Liver (tissue), 9 donors: ENCODE data around the gene ADGRB2. TPM values are rescaled to one million over a fixed set of nuclear protein-coding genes. Genes with fewer than 3 reads are reported as not detected.

Source experiments
- DNase-seq: peaks from one replicate; pipeline ENCODE4 v3.0.0-alpha.2; 2017; ENCODE audit warnings: low spot score
- H3K27ac ChIP-seq, 2 donors: one replicate each; pipeline ENCODE4 v1.7.0; 2013; ENCODE audit warnings: inconsistent platforms in 2 of 2, low read length in 2 of 2, control low read depth in 1 of 2, low read depth in 1 of 2, mild to moderate bottlenecking in 1 of 2
- H3K27me3 ChIP-seq, 4 donors: one replicate each; pipeline versions ENCODE4 v1.6.1 to v1.7.0; 2013; ENCODE audit warnings: low read length in 3 of 4, inconsistent platforms in 1 of 4, mild to moderate bottlenecking in 1 of 4, moderate library complexity in 1 of 4; ENCODE audit not compliant: control insufficient read depth in 4 of 4, insufficient read depth in 4 of 4
- H3K36me3 ChIP-seq, 4 donors: one replicate each; pipeline versions ENCODE4 v1.6.1 to v1.7.0; 2013; ENCODE audit warnings: low read length in 3 of 4, mild to moderate bottlenecking in 3 of 4, low read depth in 1 of 4, moderate library complexity in 1 of 4; ENCODE audit not compliant: control insufficient read depth in 4 of 4, insufficient read depth in 3 of 4
- H3K4me1 ChIP-seq, 4 donors: one replicate each; pipeline versions ENCODE4 v1.6.1 to v1.7.0; 2013; ENCODE audit warnings: low read length in 3 of 4, mild to moderate bottlenecking in 3 of 4, moderate library complexity in 1 of 4; ENCODE audit not compliant: control insufficient read depth in 4 of 4, insufficient read depth in 4 of 4
- H3K4me3 ChIP-seq, 3 donors: one replicate each; pipeline versions ENCODE4 v1.6.1 to v1.7.0; 2013; ENCODE audit warnings: low read length in 3 of 3, control low read depth in 1 of 3, low read depth in 1 of 3, mild to moderate bottlenecking in 1 of 3
- H3K9ac ChIP-seq, 2 donors: one replicate each; pipeline ENCODE4 v1.7.0; 2013; ENCODE audit warnings: low read length in 2 of 2, mild to moderate bottlenecking in 2 of 2, moderate library complexity in 2 of 2, control low read depth in 1 of 2, low read depth in 1 of 2
- H3K9me3 ChIP-seq, 4 donors: one replicate each; pipeline versions ENCODE4 v1.6.1 to v1.7.0; 2013; ENCODE audit warnings: low read length in 3 of 4; ENCODE audit not compliant: control insufficient read depth in 4 of 4
- FOXA2 ChIP-seq: IDR thresholded peaks from 2 replicates; pipeline ENCODE4 v1.6.1; 2016; ENCODE audit warnings: antibody characterized with exemption
- GABPA ChIP-seq, 2 donors: IDR thresholded peaks in 1 of 2; conservative IDR thresholded peaks in 1 of 2; 2 replicates each; pipeline ENCODE4 v1.6.1; 2016; ENCODE audit warnings: antibody characterized with exemption in 2 of 2, mild to moderate bottlenecking in 1 of 2, moderate library complexity in 1 of 2
- JUND ChIP-seq, 2 donors: IDR thresholded peaks; 2 replicates each; pipeline ENCODE4 v1.6.1; 2016; ENCODE audit warnings: antibody characterized with exemption in 2 of 2
- RAD21 ChIP-seq, 2 donors: IDR thresholded peaks; 2 replicates each; pipeline ENCODE4 v1.6.1; 2016; ENCODE audit warnings: antibody characterized with exemption in 2 of 2, mild to moderate bottlenecking in 2 of 2
- REST ChIP-seq: IDR thresholded peaks from 2 replicates; pipeline ENCODE4 v1.6.1; 2016; ENCODE audit warnings: antibody characterized with exemption, mild to moderate bottlenecking
- RXRA ChIP-seq, 2 donors: IDR thresholded peaks; 2 replicates each; pipeline ENCODE4 v1.6.1; 2017 to 2018; ENCODE audit warnings: antibody characterized with exemption in 2 of 2, mild to moderate bottlenecking in 1 of 2
- SP1 ChIP-seq: IDR thresholded peaks from 2 replicates; pipeline ENCODE4 v1.6.1; 2018; ENCODE audit warnings: antibody characterized with exemption, mild to moderate bottlenecking
- TAF1 ChIP-seq: conservative IDR thresholded peaks from 2 replicates; pipeline ENCODE4 v1.6.1; 2016; ENCODE audit warnings: antibody characterized with exemption, mild to moderate bottlenecking
- YY1 ChIP-seq: IDR thresholded peaks from 2 replicates; pipeline ENCODE4 v1.6.1; 2016; ENCODE audit warnings: antibody characterized with exemption, mild to moderate bottlenecking
- ZBTB33 ChIP-seq: IDR thresholded peaks from 2 replicates; pipeline ENCODE4 v1.6.1; 2016; ENCODE audit warnings: antibody characterized with exemption
- WGBS: extraction: QIAGEN DNeasy Blood & Tissue Kit; methylation state at CpG from one replicate; pipeline ENCODE4 v1.1.7; 2013; 5-methylcytosine and 5-hydroxymethylcytosine counted together
- polyA plus RNA-seq, 2 donors: library from polyadenylated mRNA; stranded (reverse) in 1 of 2; unstranded in 1 of 2; fragments of 200-250 nt in 1 of 2; fragments of >200 nt in 1 of 2; fragmentation: Nextera tagmentation in 1 of 2; extraction: Ambion mirVana in 1 of 2; gene quantifications; one replicate each; pipeline versions ENCODE4 v1.2.1 to v1.2.3, GENCODE V29; 2013 to 2015
- total RNA-seq, 2 donors: library from RNA; depleted of rRNA; stranded (reverse); fragments of >200 nt; gene quantifications; one replicate each; pipeline ENCODE4 v1.2.3, GENCODE V29; 2014
- donor health status: healthy.
- donor health status: healthy.
- donor health status: healthy.
- donor health status: healthy.
- donor health status: healthy.

Gene ADGRB2
- total and polyA plus RNA-seq, 4 donors = under 0.01 to 0.05 (median 0.05) TPM; not detected in 1

GRCh38 chr1:31792116-31792515 lies 28.0 kb upstream of the ADGRB2 start:
- TF ChIP-seq JUND (IDR thresholded peaks at IDR 0.05) = no peak
- TF ChIP-seq TAF1 = no peak
- Histone ChIP-seq H3K27ac (no peak overlapping the region), H3K36me3 (no peaks in the 10 kb centered on the region), H3K9ac (no peak overlapping the region), H3K4me3 (no peak overlapping the region), H3K27me3 (no peaks in the 10 kb centered on the region), H3K4me1 (peaks cover 0 to 12% (median 6%) of the 10 kb centered on the region in 4 donors), H3K9me3 (no peaks in the 10 kb centered on the region)
- WGBS = 77% methylated on average over 11 of the region's 11 CpGs
- DNase-seq = no peak

GRCh38 chr1:31791131-31791858 lies 27.2 kb upstream of the ADGRB2 start:
- no peaks in the 10 kb centered on the region for H3K27me3 ChIP-seq

GRCh38 chr1:31790641-31791091 lies 26.5 kb upstream of the ADGRB2 start:
- no peak for DNase-seq
- Histone ChIP-seq H3K27ac (no peak overlapping the region), H3K36me3 (no peaks in the 10 kb centered on the region), H3K4me1 (peaks cover 0 to 12% (median 6%) of the 10 kb centered on the region in 4 donors), H3K9ac (no peak overlapping the region), H3K27me3 (no peaks in the 10 kb centered on the region), H3K9me3 (no peaks in the 10 kb centered on the region), H3K4me3 (no peak overlapping the region)
- 85% methylated on average over 11 of the region's 11 CpGs for WGBS
- no peak for TF ChIP-seq FOXA2
- no peak for TF ChIP-seq ZBTB33
- no peak for TF ChIP-seq REST
- TF ChIP-seq JUND (IDR thresholded peaks at IDR 0.05) = no peak
- TF ChIP-seq RAD21 (IDR thresholded peaks at IDR 0.05) = no peak
- no peak for TF ChIP-seq RXRA (IDR thresholded peaks at IDR 0.05)
- no peak for TF ChIP-seq YY1
- no peak for TF ChIP-seq SP1
- TF ChIP-seq GABPA (IDR thresholded peaks at IDR 0.05 in 1 of 2, conservative IDR thresholded peaks at IDR 0.05 in 1 of 2) = no peak

More at GRCh38 chr1:31791131-31791858, 27.2 kb upstream of the ADGRB2 start:
- H3K9ac ChIP-seq = no peak overlapping the region
- 84% methylated on average over 13 of the region's 13 CpGs for WGBS
- no peak overlapping the region for H3K4me3 ChIP-seq
- no peak overlapping the region for H3K27ac ChIP-seq
- H3K36me3 ChIP-seq = no peaks in the 10 kb centered on the region
- DNase-seq = no peak
- H3K9me3 ChIP-seq = no peaks in the 10 kb centered on the region
- no peak for TF ChIP-seq REST
- H3K4me1 ChIP-seq = peaks cover 0 to 12% (median 6%) of the 10 kb centered on the region in 4 donors
